HepG2 (cell line): ENCODE results near the gene PHKA1. TPM values are rescaled to one million over a fixed set of nuclear protein-coding genes. Genes with fewer than 3 reads are reported as not detected.

Source experiments
- FOSL2 ChIP-seq: sonication (generic); formaldehyde crosslinking; IDR thresholded peaks from 2 replicates; pipeline ENCODE4 v1.4.0; 2020; ENCODE audit warnings: missing genetic modification reagents
- FOXK1 ChIP-seq: sonication (generic); formaldehyde crosslinking; IDR thresholded peaks from 2 replicates; pipeline ENCODE4 v1.4.0; 2020; ENCODE audit warnings: low read depth, missing genetic modification reagents, borderline replicate concordance
- KDM5A ChIP-seq: fragments of 200-600 bp; sonication (generic); IDR thresholded peaks from 2 replicates; pipeline ENCODE4 v1.7.0; 2018; ENCODE audit warnings: antibody characterized with exemption, mild to moderate bottlenecking, low read length, borderline replicate concordance
- PHF21A ChIP-seq: sonication (generic); formaldehyde crosslinking; IDR thresholded peaks from 2 replicates; pipeline ENCODE4 v1.5.0; 2020; ENCODE audit warnings: mild to moderate bottlenecking, missing genetic modification reagents
- PITX1 ChIP-seq: sonication (generic); formaldehyde crosslinking; IDR thresholded peaks from 2 replicates; pipeline ENCODE4 v1.5.1; 2020; ENCODE audit warnings: mild to moderate bottlenecking, missing genetic modification reagents
- ZBTB25 ChIP-seq: IDR thresholded peaks from 2 replicates; pipeline ENCODE4 v1.6.1; 2018; ENCODE audit warnings: missing genetic modification reagents
- ZBTB40 ChIP-seq, 2 experiments: fragments of 450-650 bp in 1 of 2; sonication (generic) in 1 of 2; formaldehyde crosslinking in 1 of 2; IDR thresholded peaks; 2 replicates each; pipeline versions ENCODE4 v1.6.1 to v1.8.0; 2016 to 2022; ENCODE audit warnings: antibody characterized with exemption in 1 of 2, mild to moderate bottlenecking in 1 of 2, missing genetic modification reagents in 1 of 2
- ZFX ChIP-seq: sonication (generic); formaldehyde crosslinking; IDR thresholded peaks from 2 replicates; pipeline ENCODE4 v1.4.0; 2020; ENCODE audit warnings: mild to moderate bottlenecking, low read depth, missing genetic modification reagents, moderate library complexity
- ZNF501 ChIP-seq: sonication (generic); formaldehyde crosslinking; IDR thresholded peaks from 2 replicates; pipeline ENCODE4 v1.5.1; 2020; ENCODE audit warnings: mild to moderate bottlenecking, moderate library complexity, missing genetic modification reagents
- ZNF574 ChIP-seq: sonication (generic); formaldehyde crosslinking; IDR thresholded peaks from 2 replicates; pipeline ENCODE4 v1.4.0; 2020; ENCODE audit warnings: missing genetic modification reagents
- polyA plus RNA-seq, 8 experiments: library from polyadenylated mRNA; depleted of rRNA in 3 of 8; stranded (reverse) in 7 of 8; unstranded in 1 of 8; fragments of >200 nt; fragmentation: Illumina TruSeq in 4 of 8; extraction: Trizol in 4 of 8; gene quantifications; 2 replicates each; pipeline versions ENCODE4 v1.2.1 to v1.2.3, GENCODE V29; 2011 to 2016; ENCODE audit warnings: low read depth in 4 of 8, missing spikeins in 1 of 8, mixed read lengths in 1 of 8; ENCODE audit not compliant: insufficient read depth in 1 of 8
- total RNA-seq, 5 experiments: library from RNA; depleted of rRNA; stranded (reverse); fragments of >200 nt; fragmentation: Illumina TruSeq; extraction: Trizol; gene quantifications; 2 replicates each; pipeline ENCODE4 v1.2.3, GENCODE V29; 2016; ENCODE audit warnings: low read depth in 1 of 5

Gene PHKA1
- total and polyA plus RNA-seq, 2 of the 13 experiments (the other 11 are each of a cell fraction or from before 2014, with no cell fraction given): 5.4 to 6.6 TPM

GRCh38 chrX:72572248-72573157 lies 141.6 kb downstream of the PHKA1 start, which contains the start of gene HDAC8 (continued):
- TF ChIP-seq ZNF574 (CRISPR knock-in tag): peak; percentile 59
- TF ChIP-seq ZFX (CRISPR knock-in tag): peak; percentile 69
- TF ChIP-seq KDM5A: peak; percentile 94
- TF ChIP-seq ZNF501 (CRISPR knock-in tag): peak; percentile 65
- TF ChIP-seq ZBTB25 (CRISPR knock-in tag): 0 out of 2 replicates have a peak, but pooled peaks have one; percentile 20
- TF ChIP-seq PHF21A (CRISPR knock-in tag): 0 out of 2 replicates have a peak, but pooled peaks have one; percentile 18
- 0 out of 2 replicates have a peak, but pooled peaks have one; percentile 20 for TF ChIP-seq PITX1 (CRISPR knock-in tag)
- TF ChIP-seq FOXK1 (CRISPR knock-in tag): 0 out of 2 replicates have a peak, but pooled peaks have one; percentile 29
- TF ChIP-seq ZBTB40 (IDR thresholded peaks at IDR 0.05): peak; percentile 57
- no peak for TF ChIP-seq ZBTB40 (CRISPR knock-in tag; IDR thresholded peaks at IDR 0.05)
- no peak for TF ChIP-seq FOSL2 (CRISPR knock-in tag)
